Stomach (tissue), 4 donors: ENCODE data around the gene AKAP13.

Experiments
- POLR2A ChIP-seq, 4 donors: fragments of 450-650 bp; IDR thresholded peaks; one replicate each; pipeline ENCODE4 v1.6.1; 2016; ENCODE audit warnings: antibody characterized with exemption in 4 of 4, control low read depth in 2 of 4, mild to moderate bottlenecking in 1 of 4, moderate library complexity in 1 of 4
- POLR2AphosphoS5 ChIP-seq, 3 donors: sonication (generic); formaldehyde crosslinking; IDR thresholded peaks; one replicate each; pipeline ENCODE4 v1.6.1; 2016; ENCODE audit warnings: antibody characterized with exemption in 3 of 3
- TF ChIP-seq, protein P1 (sequence below), 7 experiments: fragments of 450-650 bp in 4 of 7; fragments of 200-600 bp in 3 of 7; sonication (generic) in 3 of 7; IDR thresholded peaks; one replicate each; pipeline ENCODE4 v1.5.1; 2016 to 2019; ENCODE audit warnings: antibody characterized with exemption in 7 of 7, control low read depth in 2 of 7, mild to moderate bottlenecking in 1 of 7

DNA sequence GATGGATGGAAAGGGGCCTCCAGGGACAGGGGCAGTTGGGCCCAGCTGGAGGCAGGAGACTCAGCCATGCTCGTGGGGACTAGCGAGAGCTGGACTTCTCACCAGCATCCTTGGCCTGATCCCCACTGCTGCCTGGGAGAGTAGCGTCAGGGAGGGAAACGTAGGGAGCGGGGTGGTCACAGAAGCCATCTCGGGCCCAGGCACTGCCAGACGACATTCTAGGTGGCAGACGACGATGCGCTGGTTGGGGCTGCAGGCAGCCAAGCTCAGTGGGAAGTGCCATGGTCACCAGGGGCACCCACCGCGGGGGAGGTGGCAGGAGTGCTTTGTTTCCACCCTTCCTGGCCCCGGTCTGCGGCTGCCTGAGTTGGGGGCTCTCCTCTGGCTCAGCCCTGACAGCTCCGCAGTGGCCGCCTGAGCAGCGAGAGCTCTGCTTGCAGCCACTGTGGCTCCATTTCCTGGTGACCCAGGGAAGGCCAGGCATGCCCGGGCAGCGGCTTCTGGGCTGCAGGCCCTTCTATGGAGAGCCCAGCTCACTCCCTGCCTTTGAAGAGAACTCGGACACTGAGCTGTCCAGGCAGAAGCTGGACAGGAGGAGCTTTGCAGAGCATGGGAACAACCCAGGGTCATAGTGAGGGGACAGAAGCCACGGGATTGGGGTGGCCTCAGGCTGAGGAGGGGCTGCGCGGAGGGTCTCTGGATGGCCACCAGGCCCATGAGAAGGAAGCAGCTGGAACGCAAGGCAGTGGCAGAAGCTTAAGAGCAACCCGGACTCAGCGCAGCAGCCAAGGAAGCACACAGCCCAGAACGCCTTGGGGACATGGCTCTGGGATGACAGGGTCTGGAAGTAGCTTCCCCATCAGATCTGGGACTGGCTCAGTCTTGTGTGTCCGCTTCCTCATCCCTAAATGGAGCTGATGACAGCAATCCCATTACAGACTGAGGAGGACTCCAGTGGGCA, 383.6 kb downstream of the AKAP13 start:
- TF ChIP-seq, protein P1, sequence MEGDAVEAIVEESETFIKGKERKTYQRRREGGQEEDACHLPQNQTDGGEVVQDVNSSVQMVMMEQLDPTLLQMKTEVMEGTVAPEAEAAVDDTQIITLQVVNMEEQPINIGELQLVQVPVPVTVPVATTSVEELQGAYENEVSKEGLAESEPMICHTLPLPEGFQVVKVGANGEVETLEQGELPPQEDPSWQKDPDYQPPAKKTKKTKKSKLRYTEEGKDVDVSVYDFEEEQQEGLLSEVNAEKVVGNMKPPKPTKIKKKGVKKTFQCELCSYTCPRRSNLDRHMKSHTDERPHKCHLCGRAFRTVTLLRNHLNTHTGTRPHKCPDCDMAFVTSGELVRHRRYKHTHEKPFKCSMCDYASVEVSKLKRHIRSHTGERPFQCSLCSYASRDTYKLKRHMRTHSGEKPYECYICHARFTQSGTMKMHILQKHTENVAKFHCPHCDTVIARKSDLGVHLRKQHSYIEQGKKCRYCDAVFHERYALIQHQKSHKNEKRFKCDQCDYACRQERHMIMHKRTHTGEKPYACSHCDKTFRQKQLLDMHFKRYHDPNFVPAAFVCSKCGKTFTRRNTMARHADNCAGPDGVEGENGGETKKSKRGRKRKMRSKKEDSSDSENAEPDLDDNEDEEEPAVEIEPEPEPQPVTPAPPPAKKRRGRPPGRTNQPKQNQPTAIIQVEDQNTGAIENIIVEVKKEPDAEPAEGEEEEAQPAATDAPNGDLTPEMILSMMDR (IDR thresholded peaks at IDR 0.05) = no peak
- no peak for TF ChIP-seq POLR2A (IDR thresholded peaks at IDR 0.05)
- no peak for TF ChIP-seq POLR2AphosphoS5 (IDR thresholded peaks at IDR 0.05)
